ENCODE data around the gene LRRC1.

LRRC1 gene

GRCh38 chr6:53924821-53925422 is 130.1 kb downstream of the LRRC1 start:
- ChIA-PET POLR2A (no interaction called here), CTCF (interaction anchor here (0.8 kb wide), 1 partner anchor 247 kb away, joined by 3 read pairs; no protein-coding TSS in a partner anchor)
- no peak overlapping the region for H3K4me3 ChIP-seq (ENCODE audit: low read depth, low read length)
- no peaks in the 10 kb centered on the region for H3K9me3 ChIP-seq (ENCODE audit: control insufficient read depth, insufficient read depth, low read depth, low read length)
- no peak for TF ChIP-seq ZNF791 (tag by site-specific recombination; IDR thresholded peaks at IDR 0.05)
- TF ChIP-seq SP7 (tag by site-specific recombination; IDR thresholded peaks at IDR 0.05) = no peak
- no peak for TF ChIP-seq ZNF19 (tag by site-specific recombination; IDR thresholded peaks at IDR 0.05; ENCODE audit: low read depth)
- TF ChIP-seq ZNF830 (tag by site-specific recombination; IDR thresholded peaks at IDR 0.05; ENCODE audit: low read depth) = no peak
- TF ChIP-seq CTCF (tag by site-specific recombination; IDR thresholded peaks at IDR 0.05) = no peak
- TF ChIP-seq SALL2 (tag by site-specific recombination; IDR thresholded peaks at IDR 0.05; ENCODE audit: borderline replicate concordance) = no peak
- TF ChIP-seq ZNF133 (tag by site-specific recombination; IDR thresholded peaks at IDR 0.05) = no peak
- TF ChIP-seq ZNF664 (tag by site-specific recombination; IDR thresholded peaks at IDR 0.05) = no peak
- no peak for TF ChIP-seq ZBTB11 (tag by site-specific recombination; conservative IDR thresholded peaks at IDR 0.05; ENCODE audit: low read depth)
- TF ChIP-seq ZXDB (tag by site-specific recombination; IDR thresholded peaks at IDR 0.05) = no peak
- TF ChIP-seq REPIN1 (tag by site-specific recombination; IDR thresholded peaks at IDR 0.05; ENCODE audit: low read depth) = no peak
- TF ChIP-seq ELK4 (IDR thresholded peaks at IDR 0.05; ENCODE audit: borderline replicate concordance, low read depth, low read length) = no peak
- no peak for TF ChIP-seq ZNF555 (tag by site-specific recombination; conservative IDR thresholded peaks at IDR 0.05)
- TF ChIP-seq KLF8 (tag by site-specific recombination; IDR thresholded peaks at IDR 0.05) = no peak
- TF ChIP-seq KLF1 (tag by site-specific recombination; IDR thresholded peaks at IDR 0.05) = no peak
- no peak for TF ChIP-seq ZNF292 (tag by site-specific recombination; IDR thresholded peaks at IDR 0.05; ENCODE audit: borderline replicate concordance, low read depth)
- TF ChIP-seq KLF9 (tag by site-specific recombination; IDR thresholded peaks at IDR 0.05; ENCODE audit: low read depth) = no peak
- TF ChIP-seq PRDM1 (tag by site-specific recombination; IDR thresholded peaks at IDR 0.05) = no peak
- TF ChIP-seq ZNF18 (tag by site-specific recombination; IDR thresholded peaks at IDR 0.05) = no peak
- peaks cover 3 to 17% of the 10 kb centered on the region in 2 experiments; a peak in 2 of 3 replicates for H3K36me3 ChIP-seq (ENCODE audit: control insufficient read depth in 2 of 2, insufficient read depth in 1 of 2, low read length in 2 of 2)
- H3K27ac ChIP-seq (ENCODE audit: extremely low read depth, low read depth, low read length) = no peak overlapping the region
- peaks cover 6% of the 10 kb centered on the region for H3K4me1 ChIP-seq (ENCODE audit: control insufficient read depth, insufficient read depth, low read length)

All from HEK293 (cell line).